SU-DHL-6 (cell line): ENCODE results near the gene UPF2.

ENCODE experiments used
- CTCF ChIP-seq: fragments of 200-600 bp; sonication (generic); IDR thresholded peaks from one replicate; pipeline ENCODE4 v1.5.1; 2017; ENCODE audit warnings: antibody characterized with exemption, mild to moderate bottlenecking, low read length, moderate library complexity; ENCODE audit not compliant: insufficient read depth, poor library complexity, severe bottlenecking
- EZH2phosphoT487 ChIP-seq: fragments of 200-600 bp; sonication (generic), shearing (Covaris generic); conservative IDR thresholded peaks from 2 replicates; pipeline ENCODE4 v1.6.1; 2018; ENCODE audit warnings: mild to moderate bottlenecking, antibody characterized with exemption, low read length, moderate library complexity, mixed read lengths

GRCh38 chr10:12062754-12063482, 20.3 kb upstream of the UPF2 start:
- TF ChIP-seq CTCF: no peak
- TF ChIP-seq EZH2phosphoT487: no peak
